Measurements from ENCODE around the gene MAGEL2.
"Not testable (repeated sequence)": the region's sequence is repeated elsewhere in the genome, so short reads cannot be mapped to it uniquely, and the experiment has no call there.

The MAGEL2 gene

DNA sequence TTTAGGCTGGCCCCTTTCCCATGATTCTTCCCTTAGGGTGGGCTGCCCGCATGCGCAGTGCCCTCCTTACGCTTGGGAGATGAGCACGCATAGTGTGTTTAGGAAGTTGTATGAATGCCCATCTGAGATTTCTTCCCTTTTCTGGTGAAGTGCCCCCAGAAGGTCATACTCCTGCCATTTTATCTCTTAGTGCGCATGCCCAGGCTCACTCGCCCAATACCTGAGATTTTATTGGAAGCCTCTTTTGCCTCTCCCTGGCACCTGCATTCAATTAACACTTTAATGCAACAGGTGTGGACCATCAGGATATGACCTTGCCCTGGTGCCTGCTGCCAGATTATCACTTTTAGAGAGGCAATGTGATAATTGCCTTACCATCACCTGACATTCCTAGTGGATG is 45.5 kb downstream of the MAGEL2 start:
- no peak for DNase-seq

- no peak for DNase-seq
These were observed 48.6 kb downstream of the MAGEL2 start for GRCh38 chr15:23599053-23599452.

DNA sequence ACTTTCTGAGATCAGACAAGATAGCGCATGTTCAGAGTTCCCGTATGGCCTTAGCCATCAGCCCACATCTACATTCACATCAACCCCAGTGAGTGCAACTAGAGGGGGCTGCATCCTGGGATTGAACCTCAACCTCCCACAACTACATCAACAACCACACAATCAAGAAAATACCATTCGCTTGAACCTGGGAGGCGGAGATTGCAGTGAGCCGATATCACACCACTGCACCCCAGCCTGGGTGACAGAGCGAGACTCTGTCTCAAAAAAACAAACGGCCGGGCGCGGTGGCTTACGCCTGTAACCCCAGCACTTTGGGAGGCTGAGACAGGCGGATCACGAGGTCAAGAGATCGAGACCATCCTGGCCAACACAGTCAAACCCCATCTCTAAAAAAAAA is 50.4 kb downstream of the MAGEL2 start:
- not testable (repeated sequence) for DNase-seq

DNA sequence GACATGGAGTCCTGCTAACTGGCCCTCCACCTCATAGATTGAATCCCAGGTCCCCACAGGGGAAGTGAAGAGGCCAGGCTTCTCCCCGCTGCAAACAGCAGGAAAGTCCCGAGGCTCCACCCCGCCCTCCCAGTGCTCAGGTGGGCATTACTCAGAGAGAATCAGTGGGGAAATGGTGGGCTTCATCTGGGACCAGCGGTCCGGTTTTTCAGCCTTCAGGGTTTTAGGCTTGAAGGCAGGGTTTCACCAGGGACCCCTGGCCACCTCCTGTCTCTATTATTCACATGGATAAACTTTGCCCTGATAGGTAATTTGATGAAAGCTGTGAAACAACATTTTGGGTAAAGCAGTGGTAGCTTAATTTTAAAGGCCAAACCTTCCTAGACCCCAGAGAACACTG is 50.9 kb downstream of the MAGEL2 start:
- DNase-seq: no peak

DNA sequence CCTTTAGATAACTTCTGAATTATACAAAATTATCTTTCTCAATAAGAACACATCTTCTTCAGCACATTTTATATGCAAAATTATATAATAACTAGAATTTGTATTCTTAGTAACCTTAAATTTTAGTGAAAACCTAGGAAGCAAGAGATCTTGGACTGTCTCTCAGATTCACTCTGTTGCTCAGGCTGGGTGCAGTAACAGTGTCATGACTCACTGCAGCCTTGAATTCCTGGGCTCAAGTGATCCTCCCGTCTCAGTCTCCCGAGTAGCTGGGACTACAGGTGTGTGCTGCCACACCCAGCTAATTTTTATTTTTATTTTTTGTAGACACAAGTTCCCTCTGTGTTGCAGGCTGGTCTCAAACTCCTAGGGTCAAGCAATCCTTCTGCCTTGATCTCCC is 52.3 kb downstream of the MAGEL2 start:
- no peak for DNase-seq

- DNase-seq: no peak
These were observed 53.4 kb downstream of the MAGEL2 start for GRCh38 chr15:23594252-23594770.
